K562 (cell line): ENCODE results near the gene TFEB. TPM values are rescaled to one million over a fixed set of nuclear protein-coding genes. Genes with fewer than 3 reads are reported as not detected.

Source experiments
- ARID1B ChIP-seq: fragments of 450-650 bp; IDR thresholded peaks from 2 replicates; pipeline ENCODE4 v1.6.1; 2016; ENCODE audit warnings: antibody characterized with exemption, mild to moderate bottlenecking, inconsistent platforms
- ATF7 ChIP-seq: fragments of 450-650 bp; IDR thresholded peaks from 2 replicates; pipeline ENCODE4 v1.7.1; 2014; ENCODE audit warnings: mild to moderate bottlenecking, moderate library complexity
- CREM ChIP-seq: IDR thresholded peaks from 2 replicates; pipeline ENCODE4 v1.6.1; 2014; ENCODE audit warnings: antibody characterized with exemption, low read depth
- MAZ ChIP-seq, 2 experiments: fragments of 450-650 bp in 1 of 2; sonication (generic) in 1 of 2; formaldehyde crosslinking; IDR thresholded peaks in 1 of 2; conservative IDR thresholded peaks in 1 of 2; 2 replicates each; pipeline versions ENCODE4 v1.4.0 to v1.5.0; 2020; ENCODE audit warnings: mild to moderate bottlenecking in 1 of 2, missing genetic modification reagents in 1 of 2
- MIER1 ChIP-seq: fragments of 450-650 bp; IDR thresholded peaks from 2 replicates; pipeline ENCODE4 v1.6.1; 2016; ENCODE audit warnings: antibody characterized with exemption, mild to moderate bottlenecking, low read depth
- POLR2AphosphoS5 ChIP-seq: IDR thresholded peaks from 2 replicates; pipeline ENCODE4 v1.6.1; 2011; ENCODE audit warnings: mild to moderate bottlenecking, low read depth, low read length, moderate library complexity; ENCODE audit not compliant: control insufficient read depth, insufficient read depth
- PTTG1 ChIP-seq: fragments of 450-650 bp; IDR thresholded peaks from 2 replicates; pipeline ENCODE4 v1.6.1; 2016; ENCODE audit warnings: low read depth, mild to moderate bottlenecking, missing genetic modification characterization, missing compliant biosample characterization
- SMARCE1 ChIP-seq: fragments of 450-650 bp; IDR thresholded peaks from 2 replicates; pipeline ENCODE4 v1.7.1; 2016; ENCODE audit warnings: mild to moderate bottlenecking
- TBL1XR1 ChIP-seq, 2 experiments: IDR thresholded peaks; 2 replicates each; pipeline ENCODE4 v1.6.1; 2012; ENCODE audit warnings: improper control_type of control experiment in 2 of 2, low read length in 2 of 2, mild to moderate bottlenecking in 1 of 2
- THAP12 ChIP-seq: fragments of 250-450 bp; sonication (Bioruptor Pico); IDR thresholded peaks from 2 replicates; pipeline ENCODE4 v1.9.0; 2021; ENCODE audit warnings: mild to moderate bottlenecking, inconsistent platforms
- YY1 ChIP-seq, 3 experiments: IDR thresholded peaks; 2 replicates each; pipeline ENCODE4 v1.6.1; 2011; ENCODE audit warnings: low read length in 2 of 3, mild to moderate bottlenecking in 2 of 3, moderate library complexity in 2 of 3, borderline replicate concordance in 1 of 3, control low read depth in 1 of 3, low read depth in 1 of 3; ENCODE audit not compliant: insufficient read depth in 3 of 3, insufficient replicate concordance in 2 of 3, control insufficient read depth in 1 of 3, insufficient read length in 1 of 3; ENCODE audit errors: extremely low read depth in 1 of 3
- ZBTB1 ChIP-seq: sonication (generic); formaldehyde crosslinking; IDR thresholded peaks from 2 replicates; pipeline ENCODE4 v1.8.1; 2023; ENCODE audit warnings: missing genetic modification reagents, low read depth, mild to moderate bottlenecking, borderline replicate concordance
- ZBTB11 ChIP-seq, 3 experiments: fragments of 200-800 bp in 1 of 3; fragments of 250-450 bp in 1 of 3; fragments of 450-650 bp in 1 of 3; sonication (Bioruptor Pico) in 1 of 3; sonication (Bioruptor generic) in 1 of 3; formaldehyde crosslinking in 1 of 3; IDR thresholded peaks; 2 replicates each; pipeline versions ENCODE4 v1.6.1 to v1.8.0; 2016 to 2022; ENCODE audit warnings: mild to moderate bottlenecking in 2 of 3, missing genetic modification characterization in 2 of 3, missing compliant biosample characterization in 1 of 3, moderate library complexity in 1 of 3
- ZBTB2 ChIP-seq: fragments of 450-650 bp; IDR thresholded peaks from 2 replicates; pipeline ENCODE4 v1.6.1; 2016; ENCODE audit warnings: antibody characterized with exemption
- ZNF280A ChIP-seq: fragments of 450-650 bp; IDR thresholded peaks from 2 replicates; pipeline ENCODE4 v1.6.1; 2018; ENCODE audit warnings: mild to moderate bottlenecking, low read depth; ENCODE audit not compliant: partially characterized antibody
- ZNF584 ChIP-seq: fragments of 200-800 bp; sonication (Bioruptor generic); IDR thresholded peaks from 2 replicates; pipeline ENCODE4 v1.6.1; 2016; ENCODE audit warnings: low read depth, mild to moderate bottlenecking, missing genetic modification characterization, missing compliant biosample characterization
- polyA plus RNA-seq, 8 experiments: library from polyadenylated mRNA; depleted of rRNA in 4 of 8; stranded (reverse) in 5 of 8; unstranded in 3 of 8; fragments of >200 nt; fragmentation: Nextera tagmentation in 2 of 8; fragmentation: Illumina TruSeq in 1 of 8; extraction: Ambion mirVana in 2 of 8; extraction: Trizol in 1 of 8; gene quantifications; 2 replicates each; pipeline versions ENCODE4 v1.2.1 to v1.2.3, GENCODE V29; 2011 to 2014; ENCODE audit warnings: inconsistent platforms in 1 of 8, missing spikeins in 1 of 8
- total RNA-seq, 7 experiments: library from RNA; depleted of rRNA in 6 of 7; stranded (reverse); fragments of >200 nt in 6 of 7; fragmentation: Illumina TruSeq in 2 of 7; extraction: Trizol in 2 of 7; gene quantifications; 2 replicates each; pipeline versions ENCODE4 v1.2.1 to v1.2.3, GENCODE V29; 2011 to 2021; ENCODE audit warnings: low replicate concordance in 1 of 7

Gene TFEB
- total and polyA plus RNA-seq, 9 of the 15 experiments (the other 6 are each of a cell fraction or from before 2014, with no cell fraction given) = 0.04 to 4.7 (median 2.0) TPM

- TF ChIP-seq MAZ (CRISPR knock-in tag; conservative IDR thresholded peaks at IDR 0.05 in 1 of 2, IDR thresholded peaks at IDR 0.05 in 1 of 2) = peak in 1 of 2 experiments; percentile 40; a peak in 1 of 4 replicates
- TF ChIP-seq POLR2AphosphoS5 = no peak
- TF ChIP-seq ZNF280A = no peak
- TF ChIP-seq THAP12 (CRISPR knock-in tag) = 0 out of 2 replicates have a peak, but pooled peaks have one; percentile 29
- TF ChIP-seq ZBTB11 (CRISPR knock-in tag; IDR thresholded peaks at IDR 0.05) = peak in 1 of 3 experiments; percentile 36; a peak in 1 of 6 replicates
- TF ChIP-seq ZBTB1 = peak; percentile 73
- TF ChIP-seq MIER1 = no peak
- peak in 2 of 3 experiments; percentile 17 to 50 for TF ChIP-seq YY1 (IDR thresholded peaks at IDR 0.05; ENCODE audit: borderline replicate concordance in 1 of 3, control insufficient read depth in 1 of 3, extremely low read depth in 1 of 3, insufficient read depth in 3 of 3, insufficient read length in 1 of 3, insufficient replicate concordance in 2 of 3, low read depth in 1 of 3, low read length in 2 of 3)
- TF ChIP-seq PTTG1 = no peak
- TF ChIP-seq SMARCE1 = no peak; the same call in 1 of the 2 replicates
- peak; percentile 30; the same call in 1 of the 2 replicates for TF ChIP-seq CREM
- peak; percentile 53; the same call in 1 of the 2 replicates for TF ChIP-seq ATF7
- no peak for TF ChIP-seq TBL1XR1 (IDR thresholded peaks at IDR 0.05; ENCODE audit: low read length in 2 of 2)
- no peak for TF ChIP-seq ZNF584 (CRISPR knock-in tag)
- no peak for TF ChIP-seq ZBTB2
- TF ChIP-seq ARID1B = peak; percentile 15; the same call in 1 of the 2 replicates
These were observed 11.7 kb downstream of the TFEB start (continued) for GRCh38 chr6:41723530-41724227.
